SK-N-MC (cell line): ENCODE data around the gene GPRIN1.

Source experiments
- EZH2 ChIP-seq: fragments of 200-600 bp; sonication (generic); IDR thresholded peaks from one replicate; pipeline ENCODE4 v1.6.1; 2017; ENCODE audit warnings: antibody characterized with exemption
- POLR2AphosphoS5 ChIP-seq: IDR thresholded peaks from 2 replicates; pipeline ENCODE4 v1.6.1; 2012; ENCODE audit warnings: mild to moderate bottlenecking, low read depth, low read length, borderline replicate concordance

GRCh38 chr5:176609724-176610434 is at the start of gene GPRIN1:
- TF ChIP-seq POLR2AphosphoS5 (no peak), EZH2 (no peak)
